ENCODE measurements around the gene CRYL1. TPM values are rescaled to one million over a fixed set of nuclear protein-coding genes. Genes with fewer than 3 reads are reported as not detected.

The CRYL1 gene
- total RNA-seq, 1 donor from 2014 or later, result 13.1 TPM

DNA sequence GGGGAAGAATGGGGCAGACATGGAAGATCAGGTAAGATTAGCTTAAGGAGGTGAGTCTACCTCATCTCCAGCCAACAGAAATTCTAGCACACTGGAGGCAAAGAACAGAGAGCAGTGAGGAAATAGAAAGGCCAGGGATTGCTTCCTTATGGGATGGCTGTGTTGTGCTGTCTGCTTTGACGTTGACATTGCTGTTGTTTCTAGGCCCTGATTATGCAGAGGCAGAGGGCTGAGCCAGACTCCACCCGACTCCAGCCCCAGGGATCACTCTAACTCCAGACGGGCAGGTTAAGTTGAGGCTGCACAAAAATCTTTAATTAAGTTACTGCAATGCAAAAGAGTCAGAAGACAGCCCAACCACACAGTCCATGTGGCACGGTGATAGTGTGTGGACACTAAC lies 24.1 kb downstream of the CRYL1 start:
- intact Hi-C loops (cut with DNase I), result no loop called here

GRCh38 chr13:20501120-20501519 lies 24.5 kb downstream of the CRYL1 start:
- no peaks in the 10 kb centered on the region for H3K4me1 ChIP-seq
- H3K27ac ChIP-seq, result no peak overlapping the region
- intact Hi-C loops (cut with DNase I), result no loop called here
- H3K27me3 ChIP-seq, result no peaks in the 10 kb centered on the region
- H3K4me3 ChIP-seq, result no peak overlapping the region
- no peak for TF ChIP-seq CTCF (IDR thresholded peaks at IDR 0.05)
- H3K36me3 ChIP-seq, result peaks cover 3 to 6% of the 10 kb centered on the region in 2 donors
- no peak for DNase-seq (ENCODE audit: low spot score in 2 of 2)
- no peaks in the 10 kb centered on the region for H3K9me3 ChIP-seq

More for the DNA sequence above, 24.1 kb downstream of the CRYL1 start:
- H3K27me3 ChIP-seq, result no peaks in the 10 kb centered on the region
- no peak overlapping the region for H3K4me3 ChIP-seq
- DNase-seq (ENCODE audit: low spot score in 2 of 2), result no peak
- no peaks in the 10 kb centered on the region for H3K9me3 ChIP-seq
- no peaks in the 10 kb centered on the region for H3K4me1 ChIP-seq
- no peak for TF ChIP-seq CTCF (IDR thresholded peaks at IDR 0.05)
- H3K36me3 ChIP-seq, result peaks cover 6% of the 10 kb centered on the region in 2 donors
- no peak overlapping the region for H3K27ac ChIP-seq

DNA sequence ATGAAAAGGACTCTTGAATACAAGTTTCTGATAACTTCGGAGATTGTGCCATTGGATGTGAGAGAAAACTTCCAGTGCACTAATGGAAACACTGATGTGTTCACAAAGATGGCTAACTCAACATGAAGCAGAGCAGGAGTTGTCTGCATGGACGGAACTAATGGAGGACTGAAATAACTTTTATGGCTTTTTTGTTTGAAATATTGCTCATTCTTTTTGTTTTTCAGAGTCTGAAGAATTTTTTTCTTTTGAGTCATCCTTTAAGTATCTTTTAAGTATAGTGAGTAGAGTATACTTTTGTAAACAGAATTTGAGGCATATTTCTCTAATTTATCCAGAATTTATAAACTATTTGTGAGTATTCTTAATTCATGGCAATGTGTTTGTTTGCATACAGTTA lies 25.7 kb downstream of the CRYL1 start:
- Histone ChIP-seq H3K4me3 (no peak overlapping the region), H3K27me3 (no peaks in the 10 kb centered on the region), H3K27ac (no peak overlapping the region), H3K36me3 (peaks cover 0 to 3% of the 10 kb centered on the region in 2 donors), H3K9me3 (no peaks in the 10 kb centered on the region), H3K4me1 (peaks cover 0 to 4% of the 10 kb centered on the region in 2 donors)
- TF ChIP-seq CTCF (IDR thresholded peaks at IDR 0.05), result no peak
- no peak for DNase-seq (ENCODE audit: low spot score in 2 of 2)
- intact Hi-C loops (cut with DNase I), result loop anchor here (5.0 to 10.0 kb wide), 3 partner anchors 215 to 327 kb away; partner anchors contain the start of gene GJB2

- no peaks in the 10 kb centered on the region for H3K27me3 ChIP-seq
- H3K27ac ChIP-seq, result no peak overlapping the region
- peaks cover 0 to 4% of the 10 kb centered on the region in 2 donors for H3K4me1 ChIP-seq
- no peak for DNase-seq (ENCODE audit: low spot score in 2 of 2)
- H3K4me3 ChIP-seq, result no peak overlapping the region
- intact Hi-C loops (cut with DNase I), result loop anchor here (5.0 to 10.0 kb wide), 3 partner anchors 216 to 329 kb away; partner anchors contain the start of gene GJB2
- TF ChIP-seq CTCF (IDR thresholded peaks at IDR 0.05), result no peak
- H3K36me3 ChIP-seq, result peaks cover 0 to 3% of the 10 kb centered on the region in 2 donors
- no peaks in the 10 kb centered on the region for H3K9me3 ChIP-seq
Observed at GRCh38 chr13:20498659-20499058, 27.0 kb downstream of the CRYL1 start.

- TF ChIP-seq CTCF (IDR thresholded peaks at IDR 0.05), result no peak
- peaks cover 0 to 3% of the 10 kb centered on the region in 2 donors for H3K36me3 ChIP-seq
- H3K4me1 ChIP-seq, result peaks cover 0 to 4% of the 10 kb centered on the region in 2 donors
- DNase-seq (ENCODE audit: low spot score in 2 of 2), result no peak
- intact Hi-C loops (cut with DNase I), result loop anchor here (5.0 to 10.0 kb wide), 3 partner anchors 217 to 329 kb away; partner anchors contain the start of gene GJB2
- no peak overlapping the region for H3K4me3 ChIP-seq
- H3K27me3 ChIP-seq, result no peaks in the 10 kb centered on the region
- no peak overlapping the region for H3K27ac ChIP-seq
- no peaks in the 10 kb centered on the region for H3K9me3 ChIP-seq
Observed at GRCh38 chr13:20498129-20498528, 27.5 kb downstream of the CRYL1 start.
